ENCODE data around the gene NUDT10. TPM values are rescaled to one million over a fixed set of nuclear protein-coding genes. Genes with fewer than 3 reads are reported as not detected.
"Not testable (repeated sequence)": the region's sequence is repeated elsewhere in the genome, so short reads cannot be mapped to it uniquely, and the experiment has no call there.

The NUDT10 gene
- under 1 TPM; 0.13 to 0.53 TPM for total RNA-seq
- long read RNA-seq = 0 reads

- DNase-seq = peak; percentile 46
- peak; percentile 87 to 98 for ATAC-seq
- intact Hi-C loops (cut with DNase I) = no loop called here
These were observed at the start of gene NUDT10 for GRCh38 chrX:51332188-51332942. TSS of gene NUDT10 (plus strand) at chrX:51332822. CDS start at chrX:51332966, 144 bp downstream.

GRCh38 chrX:51292421-51292820, 40.2 kb upstream of the NUDT10 start:
- intact Hi-C loops (cut with DNase I) = no loop called here
- DNase-seq = no peak
- no peak for ATAC-seq

DNA sequence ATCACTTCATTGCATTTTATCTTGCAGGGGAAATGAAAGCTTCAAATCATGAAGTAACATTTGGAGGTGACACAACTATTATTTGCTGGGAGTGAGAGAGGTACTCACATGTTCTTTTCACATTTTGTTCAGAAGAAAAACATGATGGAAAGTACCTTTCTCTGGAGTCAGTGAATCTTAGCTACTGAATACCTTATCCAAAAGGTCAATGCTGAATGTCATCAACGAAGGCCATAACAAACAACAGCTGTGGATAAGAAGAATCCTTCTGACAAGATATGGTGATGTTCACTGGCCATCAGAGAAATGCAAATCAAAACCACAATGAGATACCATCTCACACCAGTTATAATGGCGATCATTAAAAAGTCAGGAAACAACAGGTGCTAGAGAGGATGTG, 36.5 kb upstream of the NUDT10 start:
- intact Hi-C loops (cut with DNase I) = no loop called here
- ATAC-seq = no peak

DNA sequence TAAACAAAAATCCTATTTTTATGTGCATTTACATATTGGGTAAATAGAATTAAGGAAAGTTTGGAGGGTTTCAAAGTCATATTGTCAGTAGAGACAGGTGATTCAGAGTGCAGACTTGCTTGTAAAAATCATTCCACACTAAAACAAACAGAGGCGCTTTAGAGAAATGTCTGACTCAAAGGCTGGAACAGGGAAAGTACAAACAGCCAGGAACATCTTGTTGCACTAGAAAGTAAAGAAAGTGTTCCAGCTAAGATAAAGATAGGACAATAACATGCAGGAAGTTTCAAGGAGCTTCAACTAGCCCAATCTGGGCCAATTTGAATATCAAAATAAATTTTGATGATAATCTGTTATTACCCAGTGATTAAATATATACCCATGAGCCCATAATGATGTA, 16.4 kb upstream of the NUDT10 start:
- DNase-seq = no peak
- intact Hi-C loops (cut with DNase I) = no loop called here
- ATAC-seq = no peak

More for the DNA sequence above, 36.5 kb upstream of the NUDT10 start:
- no peak for DNase-seq

GRCh38 chrX:51332943-51333785, 542 bp downstream of the NUDT10 start:
- DNase-seq; intact Hi-C loops (cut with DNase I): not testable (repeated sequence)
- peak; percentile 10 to 61 for ATAC-seq

DNA sequence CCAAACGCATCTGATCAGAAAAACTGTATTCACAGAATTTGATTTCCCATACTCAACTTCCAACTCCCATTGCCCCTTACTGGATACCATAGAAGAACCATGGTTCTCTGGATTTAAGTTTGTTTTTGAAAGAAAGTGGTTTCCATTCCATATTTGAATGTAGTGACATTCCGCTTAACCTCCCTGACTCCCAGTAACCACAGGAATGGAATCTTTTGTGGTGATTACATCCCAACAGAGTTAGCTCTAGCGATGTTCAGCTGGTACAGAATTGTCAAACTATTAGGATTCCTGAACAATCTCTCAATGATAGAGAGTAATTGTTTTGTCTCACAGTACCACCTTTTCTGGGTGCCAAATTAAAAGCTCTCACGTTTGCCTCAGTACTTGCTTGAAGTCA, 1.7 kb downstream of the NUDT10 start:
- no peak for ATAC-seq
- no peak for DNase-seq
- intact Hi-C loops (cut with DNase I) = no loop called here

DNA sequence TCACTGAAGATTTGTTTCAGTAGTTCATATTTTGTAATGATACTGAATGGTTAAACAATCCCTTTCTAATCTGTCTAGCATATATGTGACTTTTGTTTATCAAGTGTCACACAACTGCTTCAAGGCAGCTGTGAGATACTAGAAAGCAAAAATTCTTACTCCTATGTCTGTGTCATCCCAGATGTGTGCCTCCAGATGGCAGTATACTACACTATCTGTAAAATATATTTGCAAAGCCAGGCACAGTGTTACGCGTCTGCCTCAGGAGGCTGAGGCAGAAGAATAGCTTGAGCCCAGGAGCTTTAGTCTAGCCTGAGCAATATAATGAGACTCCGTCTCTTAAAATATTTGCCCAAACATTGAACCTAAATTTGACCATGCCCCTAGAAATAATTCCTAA, 4.0 kb downstream of the NUDT10 start:
- intact Hi-C loops (cut with DNase I) = loop anchor here in 1 of 2 donors (5.0 kb wide), 1 partner anchor 86 kb away; no protein-coding TSS in a partner anchor
- DNase-seq (no peak), ATAC-seq (peak; percentile 45 to 60)

- no peak for ATAC-seq
- no peak for DNase-seq
- intact Hi-C loops (cut with DNase I) = no loop called here
These were observed 28.6 kb downstream of the NUDT10 start for GRCh38 chrX:51361251-51361650.

GRCh38 chrX:51376672-51377071, 44.0 kb downstream of the NUDT10 start:
- DNase-seq = no peak
- ATAC-seq = no peak
- intact Hi-C loops (cut with DNase I) = no loop called here

Other genes starting within 250 kb of the NUDT10 start
- gene NUDT11, start 163.8 kb downstream of the NUDT10 start, total RNA-seq = under 1 TPM; 0.15 to 0.18 TPM

All from left cardiac atrium (tissue), 4 donors.